ENCODE data around the gene AMBP. TPM values are rescaled to one million over a fixed set of nuclear protein-coding genes. Genes with fewer than 3 reads are reported as not detected.

Gene AMBP
- total RNA-seq, 2 donors from 2014 or later: 0.68 to 2.9 TPM

DNA sequence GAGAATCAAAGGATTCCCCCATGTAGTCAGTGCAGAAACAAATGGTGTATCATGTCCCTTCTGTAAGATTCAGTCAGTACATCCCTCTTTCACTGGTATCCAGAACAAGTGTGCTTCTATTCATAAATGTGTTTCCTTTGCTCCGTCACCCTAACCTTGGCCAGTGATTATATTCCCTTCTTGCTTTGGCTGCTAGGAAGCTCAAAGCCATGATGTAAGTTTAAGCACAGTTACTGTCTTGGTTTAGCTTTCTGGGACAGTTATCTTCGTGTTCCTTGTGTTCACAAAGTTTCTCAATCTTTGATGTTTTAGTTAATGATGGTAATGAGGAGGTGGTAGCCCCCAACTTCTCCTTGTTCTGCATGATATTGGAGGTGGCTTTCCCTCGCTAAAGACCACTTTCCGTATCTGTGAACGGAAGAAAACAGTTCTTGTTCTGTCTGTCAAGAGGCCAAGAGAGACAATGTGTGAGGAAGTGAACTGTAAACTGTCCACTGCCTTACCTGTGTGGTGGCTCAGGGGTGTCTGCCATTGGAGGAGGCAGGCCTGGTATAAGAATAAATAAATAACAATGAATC is 2.2 kb upstream of the AMBP start:
- Mint-ChIP-seq H3K4me1 (peaks cover 30% of the 10 kb centered on the region), H3K9me3 (peaks cover 3% of the 10 kb centered on the region), H3K4me3 (no peak overlapping the region), H3K36me3 (ENCODE audit: low read depth) (no peaks in the 10 kb centered on the region), H3K27me3 (ENCODE audit: insufficient read depth) (peaks cover 18% of the 10 kb centered on the region), H3K27ac (no peak overlapping the region)
- Histone ChIP-seq H3K27me3 (ENCODE audit: control insufficient read depth, insufficient read depth, low read length, poor library complexity, severe bottlenecking) (peaks cover 8% of the 10 kb centered on the region), H3K9me3 (ENCODE audit: control insufficient read depth, low read length) (no peaks in the 10 kb centered on the region), H3K27ac (ENCODE audit: low read depth, low read length) (no peak overlapping the region), H3K9ac (ENCODE audit: extremely low read depth, low read length, poor library complexity, severe bottlenecking) (no peak overlapping the region), H3K4me3 (ENCODE audit: low read length) (no peak overlapping the region), H3K4me1 (ENCODE audit: control insufficient read depth, insufficient read depth, low read length) (no peaks in the 10 kb centered on the region), H3K36me3 (ENCODE audit: control insufficient read depth, insufficient read depth, low read length) (no peaks in the 10 kb centered on the region)
- 90 to 94% methylated on average over 2 to 5 of the region's 5 CpGs for WGBS, 2 experiments (ENCODE audit: insufficient coverage in 1 of 2, insufficient read length in 1 of 2)
- TF ChIP-seq, protein P1, sequence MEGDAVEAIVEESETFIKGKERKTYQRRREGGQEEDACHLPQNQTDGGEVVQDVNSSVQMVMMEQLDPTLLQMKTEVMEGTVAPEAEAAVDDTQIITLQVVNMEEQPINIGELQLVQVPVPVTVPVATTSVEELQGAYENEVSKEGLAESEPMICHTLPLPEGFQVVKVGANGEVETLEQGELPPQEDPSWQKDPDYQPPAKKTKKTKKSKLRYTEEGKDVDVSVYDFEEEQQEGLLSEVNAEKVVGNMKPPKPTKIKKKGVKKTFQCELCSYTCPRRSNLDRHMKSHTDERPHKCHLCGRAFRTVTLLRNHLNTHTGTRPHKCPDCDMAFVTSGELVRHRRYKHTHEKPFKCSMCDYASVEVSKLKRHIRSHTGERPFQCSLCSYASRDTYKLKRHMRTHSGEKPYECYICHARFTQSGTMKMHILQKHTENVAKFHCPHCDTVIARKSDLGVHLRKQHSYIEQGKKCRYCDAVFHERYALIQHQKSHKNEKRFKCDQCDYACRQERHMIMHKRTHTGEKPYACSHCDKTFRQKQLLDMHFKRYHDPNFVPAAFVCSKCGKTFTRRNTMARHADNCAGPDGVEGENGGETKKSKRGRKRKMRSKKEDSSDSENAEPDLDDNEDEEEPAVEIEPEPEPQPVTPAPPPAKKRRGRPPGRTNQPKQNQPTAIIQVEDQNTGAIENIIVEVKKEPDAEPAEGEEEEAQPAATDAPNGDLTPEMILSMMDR (conservative IDR thresholded peaks at IDR 0.05): no peak
- DNase-seq: no peak

DNA sequence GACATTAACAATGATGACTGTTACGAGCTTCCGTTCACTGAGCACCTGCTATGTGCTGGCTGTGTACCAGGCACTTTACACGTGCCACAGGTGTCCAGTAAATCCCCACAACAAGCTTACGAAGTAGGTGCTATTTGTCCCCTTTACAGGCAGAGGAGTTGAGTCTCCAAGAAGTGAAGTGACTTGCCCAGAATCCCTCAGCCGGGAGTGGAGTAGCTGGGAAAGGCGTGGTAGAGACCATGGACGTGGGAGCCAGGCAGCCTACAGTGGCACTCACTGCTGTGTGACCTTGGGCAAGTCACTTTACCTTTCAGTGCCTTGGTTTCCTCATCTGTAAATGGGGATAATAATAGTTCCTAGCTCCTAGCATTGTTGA is 669 bp upstream of the AMBP start:
- H3K36me3 ChIP-seq (ENCODE audit: control insufficient read depth, insufficient read depth, low read length): no peaks in the 10 kb centered on the region
- TF ChIP-seq, protein P1 (conservative IDR thresholded peaks at IDR 0.05): no peak
- Mint-ChIP-seq H3K9me3 (peaks cover 3% of the 10 kb centered on the region), H3K4me1 (peaks cover 30% of the 10 kb centered on the region), H3K27me3 (ENCODE audit: insufficient read depth) (peaks cover 20% of the 10 kb centered on the region), H3K4me3 (no peak overlapping the region), H3K27ac (no peak overlapping the region), H3K36me3 (ENCODE audit: low read depth) (no peaks in the 10 kb centered on the region)
- no peak for DNase-seq
- H3K9ac ChIP-seq (ENCODE audit: extremely low read depth, low read length, poor library complexity, severe bottlenecking): no peak overlapping the region
- 86 to 89% methylated on average over 7 of the region's 7 CpGs for WGBS, 2 experiments (ENCODE audit: insufficient coverage in 1 of 2, insufficient read length in 1 of 2)
- no peaks in the 10 kb centered on the region for H3K9me3 ChIP-seq (ENCODE audit: control insufficient read depth, low read length)
- H3K4me3 ChIP-seq (ENCODE audit: low read length): no peak overlapping the region
- H3K4me1 ChIP-seq (ENCODE audit: control insufficient read depth, insufficient read depth, low read length): no peaks in the 10 kb centered on the region
- H3K27ac ChIP-seq (ENCODE audit: low read depth, low read length): no peak overlapping the region
- H3K27me3 ChIP-seq (ENCODE audit: control insufficient read depth, insufficient read depth, low read length, poor library complexity, severe bottlenecking): peaks cover 5% of the 10 kb centered on the region

DNA sequence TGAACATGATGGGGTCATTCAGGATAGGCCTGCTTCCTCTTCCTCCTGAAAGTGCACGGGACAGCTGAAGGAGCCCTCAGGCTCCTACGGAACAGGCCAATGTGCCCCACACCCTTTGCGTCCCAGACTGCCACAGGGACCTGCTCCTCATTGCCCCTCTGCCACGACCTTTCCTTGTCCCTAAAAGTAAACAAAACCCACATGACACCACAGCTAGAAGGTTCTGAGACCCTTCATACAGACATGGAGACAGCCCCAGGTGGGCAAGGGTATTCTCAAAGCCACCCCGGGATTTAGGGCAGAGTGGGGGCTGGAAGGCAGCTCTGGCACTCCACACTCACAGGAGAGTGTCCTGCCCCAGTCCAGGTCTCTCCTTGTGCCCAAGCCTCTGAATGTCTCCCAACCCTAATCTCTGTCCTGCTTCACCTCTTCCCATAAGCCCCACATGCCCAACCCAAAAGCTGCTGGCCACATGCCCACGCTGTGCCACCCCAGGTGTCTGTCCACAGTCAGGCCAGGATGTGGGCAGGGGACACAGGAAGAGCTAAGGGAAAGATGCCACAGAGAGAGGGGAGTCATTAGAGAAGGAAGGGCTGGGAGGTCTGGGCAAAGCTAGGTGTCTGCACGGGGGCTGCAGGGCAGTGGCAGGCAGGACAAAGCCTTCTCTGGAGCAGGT is 800 bp downstream of the AMBP start:
- H3K27me3 ChIP-seq (ENCODE audit: control insufficient read depth, insufficient read depth, low read length, poor library complexity, severe bottlenecking): no peaks in the 10 kb centered on the region
- H3K36me3 ChIP-seq (ENCODE audit: control insufficient read depth, insufficient read depth, low read length): no peaks in the 10 kb centered on the region
- Mint-ChIP-seq H3K9me3 (peaks cover 3% of the 10 kb centered on the region), H3K27ac (no peak overlapping the region), H3K4me3 (no peak overlapping the region), H3K36me3 (ENCODE audit: low read depth) (no peaks in the 10 kb centered on the region), H3K4me1 (peaks cover 28% of the 10 kb centered on the region), H3K27me3 (ENCODE audit: insufficient read depth) (peaks cover 24% of the 10 kb centered on the region)
- no peak overlapping the region for H3K27ac ChIP-seq (ENCODE audit: low read depth, low read length)
- no peak overlapping the region for H3K4me3 ChIP-seq (ENCODE audit: low read length)
- H3K9ac ChIP-seq (ENCODE audit: extremely low read depth, low read length, poor library complexity, severe bottlenecking): no peak overlapping the region
- no peak for DNase-seq
- H3K4me1 ChIP-seq (ENCODE audit: control insufficient read depth, insufficient read depth, low read length): no peaks in the 10 kb centered on the region
- WGBS, 2 experiments (ENCODE audit: insufficient coverage in 1 of 2, insufficient read length in 1 of 2): 85 to 100% methylated on average over 3 to 7 of the region's 7 CpGs
- TF ChIP-seq, protein P1 (conservative IDR thresholded peaks at IDR 0.05): no peak
- no peaks in the 10 kb centered on the region for H3K9me3 ChIP-seq (ENCODE audit: control insufficient read depth, low read length)
